ENCODE results near the gene LCN15. TPM values are rescaled to one million over a fixed set of nuclear protein-coding genes. Genes with fewer than 3 reads are reported as not detected.

The LCN15 gene
- total RNA-seq, 1 donor from 2014 or later = not detected

GRCh38 chr9:136748666-136749611 is 15.4 kb downstream of the LCN15 start:
- peaks cover 14% of the 10 kb centered on the region for H3K27me3 Mint-ChIP-seq (ENCODE audit: low read depth, unreplicated experiment)
- H3K9ac ChIP-seq (ENCODE audit: low read length) = no peak overlapping the region

GRCh38 chr9:136748201-136748600 is 16.1 kb downstream of the LCN15 start, which contains the start of gene LCN6:
TSS of gene LCN6 (minus strand) at chr9:136748525. CDS start at chr9:136748483, 42 bp downstream.
- H3K9me3 Mint-ChIP-seq (ENCODE audit: unreplicated experiment) = peaks cover 11% of the 10 kb centered on the region

More at GRCh38 chr9:136748666-136749611, 15.4 kb downstream of the LCN15 start:
- no peak overlapping the region for H2AFZ ChIP-seq (ENCODE audit: low read depth, low read length)
- no peaks in the 10 kb centered on the region for H3K36me3 ChIP-seq (ENCODE audit: insufficient read depth, low read length)
- no peaks in the 10 kb centered on the region for H3K79me2 ChIP-seq (ENCODE audit: insufficient read depth, low read length)
- H3K4me3 Mint-ChIP-seq (ENCODE audit: unreplicated experiment) = peak overlapping the region; percentile 35
- TF ChIP-seq EZH2 (IDR thresholded peaks at IDR 0.05; ENCODE audit: insufficient read depth, low read length) = no peak
- TF ChIP-seq, protein P1, sequence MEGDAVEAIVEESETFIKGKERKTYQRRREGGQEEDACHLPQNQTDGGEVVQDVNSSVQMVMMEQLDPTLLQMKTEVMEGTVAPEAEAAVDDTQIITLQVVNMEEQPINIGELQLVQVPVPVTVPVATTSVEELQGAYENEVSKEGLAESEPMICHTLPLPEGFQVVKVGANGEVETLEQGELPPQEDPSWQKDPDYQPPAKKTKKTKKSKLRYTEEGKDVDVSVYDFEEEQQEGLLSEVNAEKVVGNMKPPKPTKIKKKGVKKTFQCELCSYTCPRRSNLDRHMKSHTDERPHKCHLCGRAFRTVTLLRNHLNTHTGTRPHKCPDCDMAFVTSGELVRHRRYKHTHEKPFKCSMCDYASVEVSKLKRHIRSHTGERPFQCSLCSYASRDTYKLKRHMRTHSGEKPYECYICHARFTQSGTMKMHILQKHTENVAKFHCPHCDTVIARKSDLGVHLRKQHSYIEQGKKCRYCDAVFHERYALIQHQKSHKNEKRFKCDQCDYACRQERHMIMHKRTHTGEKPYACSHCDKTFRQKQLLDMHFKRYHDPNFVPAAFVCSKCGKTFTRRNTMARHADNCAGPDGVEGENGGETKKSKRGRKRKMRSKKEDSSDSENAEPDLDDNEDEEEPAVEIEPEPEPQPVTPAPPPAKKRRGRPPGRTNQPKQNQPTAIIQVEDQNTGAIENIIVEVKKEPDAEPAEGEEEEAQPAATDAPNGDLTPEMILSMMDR (IDR thresholded peaks at IDR 0.05; ENCODE audit: insufficient read depth, low read depth, low read length) = no peak
- no peak for FAIRE-seq
- H3K4me2 ChIP-seq (ENCODE audit: low read length) = no peak overlapping the region
- peaks cover 2% of the 10 kb centered on the region for H3K36me3 Mint-ChIP-seq (ENCODE audit: low read depth, unreplicated experiment)
- H4K20me1 ChIP-seq (ENCODE audit: insufficient read depth, low read length) = no peaks in the 10 kb centered on the region
- no peak overlapping the region for H3K27ac Mint-ChIP-seq (ENCODE audit: unreplicated experiment)
- H3K27ac ChIP-seq (ENCODE audit: low read depth, low read length) = no peak overlapping the region
- H3K4me1 Mint-ChIP-seq (ENCODE audit: low read depth, unreplicated experiment) = no peaks in the 10 kb centered on the region
- H3K9me3 Mint-ChIP-seq (ENCODE audit: unreplicated experiment) = peaks cover 11% of the 10 kb centered on the region
- H3K9me3 ChIP-seq (ENCODE audit: insufficient read depth, low read depth, low read length) = no peaks in the 10 kb centered on the region
- DNase-seq (ENCODE audit: low read depth) = no peak
- no peaks in the 10 kb centered on the region for H3K4me1 ChIP-seq (ENCODE audit: insufficient read depth, low read length)
- H3K4me3 ChIP-seq (ENCODE audit: insufficient read depth, low read depth, low read length) = no peak overlapping the region
- H3K27me3 ChIP-seq (ENCODE audit: insufficient read depth, low read length) = peaks cover 3% of the 10 kb centered on the region

More at GRCh38 chr9:136748201-136748600, 16.1 kb downstream of the LCN15 start, which contains the start of gene LCN6:
- Mint-ChIP-seq H3K36me3 (ENCODE audit: low read depth, unreplicated experiment) (peaks cover 2% of the 10 kb centered on the region), H3K4me3 (ENCODE audit: unreplicated experiment) (peak within 1 kb of the TSS; percentile 35), H3K27ac (ENCODE audit: unreplicated experiment) (no peak within 1 kb of the TSS), H3K27me3 (ENCODE audit: low read depth, unreplicated experiment) (peaks cover 14% of the 10 kb centered on the region), H3K4me1 (ENCODE audit: low read depth, unreplicated experiment) (no peaks in the 10 kb centered on the region)
- no peaks in the 10 kb centered on the region for H3K79me2 ChIP-seq (ENCODE audit: insufficient read depth, low read length)
- H3K9me3 ChIP-seq (ENCODE audit: insufficient read depth, low read depth, low read length) = no peaks in the 10 kb centered on the region
- no peaks in the 10 kb centered on the region for H3K4me1 ChIP-seq (ENCODE audit: insufficient read depth, low read length)
- H2AFZ ChIP-seq (ENCODE audit: low read depth, low read length) = no peak within 1 kb of the TSS
- no peak within 1 kb of the TSS for H3K4me3 ChIP-seq (ENCODE audit: insufficient read depth, low read depth, low read length)
- TF ChIP-seq EZH2 (IDR thresholded peaks at IDR 0.05; ENCODE audit: insufficient read depth, low read length) = no peak
- TF ChIP-seq, protein P1 (IDR thresholded peaks at IDR 0.05; ENCODE audit: insufficient read depth, low read depth, low read length) = no peak
- H3K36me3 ChIP-seq (ENCODE audit: insufficient read depth, low read length) = no peaks in the 10 kb centered on the region
- no peak within 1 kb of the TSS for H3K4me2 ChIP-seq (ENCODE audit: low read length)
- no peak for DNase-seq (ENCODE audit: low read depth)
- no peaks in the 10 kb centered on the region for H3K27me3 ChIP-seq (ENCODE audit: insufficient read depth, low read length)
- no peak within 1 kb of the TSS for H3K9ac ChIP-seq (ENCODE audit: low read length)
- no peak for FAIRE-seq
- H4K20me1 ChIP-seq (ENCODE audit: insufficient read depth, low read length) = no peaks in the 10 kb centered on the region
- no peak within 1 kb of the TSS for H3K27ac ChIP-seq (ENCODE audit: low read depth, low read length)

Measured in astrocyte (in vitro differentiated cells and primary cell).